Measurements from ENCODE around the gene CREB3L2. TPM values are rescaled to one million over a fixed set of nuclear protein-coding genes. Genes with fewer than 3 reads are reported as not detected.

The CREB3L2 gene
- total and polyA plus RNA-seq, 4 donors = 7.4 to 89.1 (median 44.0) TPM

GRCh38 chr7:137882261-137882668, 119.6 kb downstream of the CREB3L2 start:
- Histone ChIP-seq H3K4me1 (ENCODE audit: control insufficient read depth in 5 of 5, insufficient read depth in 5 of 5, low read length in 5 of 5) (peaks cover 2 to 18% (median 6%) of the 10 kb centered on the region in 5 donors), H3K9me3 (ENCODE audit: control insufficient read depth in 4 of 4, insufficient read depth in 3 of 4, low read length in 3 of 4) (peaks cover 0 to 5% (median 2%) of the 10 kb centered on the region in 4 donors), H3K27me3 (ENCODE audit: control insufficient read depth in 3 of 3, insufficient read depth in 3 of 3, low read length in 2 of 3) (no peaks in the 10 kb centered on the region), H3K36me3 (ENCODE audit: control insufficient read depth in 4 of 4, insufficient read depth in 4 of 4, low read length in 4 of 4) (peaks cover 0 to 35% (median 34%) of the 10 kb centered on the region in 4 donors), H3K4me3 (no peak overlapping the region), H3K27ac (ENCODE audit: low read depth in 1 of 2, low read length in 1 of 2) (no peak overlapping the region), H3K9ac (ENCODE audit: insufficient read depth in 1 of 2, low read length in 2 of 2) (no peak overlapping the region)
- TF ChIP-seq CTCF (IDR thresholded peaks at IDR 0.05; ENCODE audit: control extremely low read depth, extremely low read depth) = no peak
- DNase-seq (no peak), ATAC-seq (ENCODE audit: insufficient read depth, low FRiP score) (peak; percentile 69)
- 86 to 100% methylated on average over 5 of the region's 5 CpGs for WGBS, 2 donors

GRCh38 chr7:137881607-137882260, 120.2 kb downstream of the CREB3L2 start:
- TF ChIP-seq CTCF (IDR thresholded peaks at IDR 0.05; ENCODE audit: control extremely low read depth, extremely low read depth) = no peak

GRCh38 chr7:137880432-137880831, 121.5 kb downstream of the CREB3L2 start:
- no peak overlapping the region for H3K4me3 ChIP-seq
- peaks cover 2 to 30% (median 11%) of the 10 kb centered on the region in 5 donors for H3K4me1 ChIP-seq (ENCODE audit: control insufficient read depth in 5 of 5, insufficient read depth in 5 of 5, low read length in 5 of 5)
- WGBS, 2 donors = 67 to 85% methylated on average over 5 of the region's 5 CpGs
- no peak for ATAC-seq (ENCODE audit: insufficient read depth, low FRiP score)
- TF ChIP-seq CTCF (IDR thresholded peaks at IDR 0.05; ENCODE audit: control extremely low read depth, extremely low read depth) = no peak
- no peak overlapping the region for H3K9ac ChIP-seq (ENCODE audit: insufficient read depth in 1 of 2, low read length in 2 of 2)
- no peak for DNase-seq
- H3K27ac ChIP-seq (ENCODE audit: low read depth in 1 of 2, low read length in 1 of 2) = no peak overlapping the region
- no peaks in the 10 kb centered on the region for H3K27me3 ChIP-seq (ENCODE audit: control insufficient read depth in 3 of 3, insufficient read depth in 3 of 3, low read length in 2 of 3)
- H3K9me3 ChIP-seq (ENCODE audit: control insufficient read depth in 4 of 4, insufficient read depth in 3 of 4, low read length in 3 of 4) = peaks cover 0 to 5% (median 2%) of the 10 kb centered on the region in 4 donors
- H3K36me3 ChIP-seq (ENCODE audit: control insufficient read depth in 4 of 4, insufficient read depth in 4 of 4, low read length in 4 of 4) = peaks cover 0 to 43% (median 31%) of the 10 kb centered on the region in 4 donors

More at GRCh38 chr7:137881607-137882260, 120.2 kb downstream of the CREB3L2 start:
- Histone ChIP-seq H3K36me3 (ENCODE audit: control insufficient read depth in 4 of 4, insufficient read depth in 4 of 4, low read length in 4 of 4) (peaks cover 0 to 36% (median 34%) of the 10 kb centered on the region in 4 donors), H3K4me1 (ENCODE audit: control insufficient read depth in 5 of 5, insufficient read depth in 5 of 5, low read length in 5 of 5) (peaks cover 2 to 23% (median 6%) of the 10 kb centered on the region in 5 donors), H3K9me3 (ENCODE audit: control insufficient read depth in 4 of 4, insufficient read depth in 3 of 4, low read length in 3 of 4) (peaks cover 0 to 5% (median 2%) of the 10 kb centered on the region in 4 donors), H3K9ac (ENCODE audit: insufficient read depth in 1 of 2, low read length in 2 of 2) (no peak overlapping the region), H3K27me3 (ENCODE audit: control insufficient read depth in 3 of 3, insufficient read depth in 3 of 3, low read length in 2 of 3) (no peaks in the 10 kb centered on the region), H3K27ac (ENCODE audit: low read depth in 1 of 2, low read length in 1 of 2) (no peak overlapping the region), H3K4me3 (no peak overlapping the region)
- DNase-seq = no peak
- ATAC-seq (ENCODE audit: insufficient read depth, low FRiP score) = no peak
- WGBS, 2 donors = 95 to 98% methylated on average over 8 of the region's 8 CpGs
